SK-N-SH (cell line): ENCODE data around the gene WIZ. TPM values are rescaled to one million over a fixed set of nuclear protein-coding genes. Genes with fewer than 3 reads are reported as not detected.

Experiments
- CTCF ChIA-PET: fragments of 300-600, 350-600 bp; formaldehyde crosslinking; extraction: SDS; loops from one replicate; lab custom pipeline; 2021; lab: Yijun Ruan, JAX
- POLR2A ChIA-PET: fragments of 350-600 bp; sonication (Branson Sonifier 250); formaldehyde crosslinking; extraction: SDS; loops from one replicate; lab custom pipeline; 2020; ENCODE audit warnings: antibody characterized with exemption, inconsistent platforms; lab: Yijun Ruan, JAX
- DNase-seq: peaks from one replicate; pipeline ENCODE4 v3.0.0; 2012
- H2AFZ ChIP-seq: fragments of 200-600 bp; sonication (generic); 2 replicates; pipeline ENCODE4 v1.8.1; 2016; ENCODE audit warnings: antibody characterized with exemption, mild to moderate bottlenecking, low read depth
- H3F3A ChIP-seq: fragments of 200-600 bp; sonication (generic); replicated peaks from 2 replicates; pipeline ENCODE3; 2016; ENCODE audit warnings: antibody characterized with exemption, mild to moderate bottlenecking; ENCODE audit not compliant: insufficient read depth
- H3K27ac ChIP-seq, 2 experiments: fragments of 200-500 bp in 1 of 2; fragments of 200-600 bp in 1 of 2; sonication (Bioruptor generic) in 1 of 2; sonication (generic), shearing (Covaris generic) in 1 of 2; 2 replicates each; pipeline versions ENCODE4 v1.5.1 to v1.6.1; 2014 to 2016; ENCODE audit warnings: low read depth in 2 of 2, inconsistent platforms in 1 of 2, low read length in 1 of 2, mild to moderate bottlenecking in 1 of 2, mixed read lengths in 1 of 2
- H3K27me3 ChIP-seq: fragments of 200-600 bp; sonication (generic), shearing (Covaris generic); 2 replicates; pipeline ENCODE4 v1.6.1; 2016; ENCODE audit warnings: mixed run types; ENCODE audit not compliant: insufficient read depth
- H3K36me3 ChIP-seq, 2 experiments: fragments of 200-500 bp in 1 of 2; fragments of 200-600 bp in 1 of 2; sonication (Bioruptor generic) in 1 of 2; sonication (generic) in 1 of 2; replicated peaks in 1 of 2; 2 replicates each; pipeline versions ENCODE3 to v1.5.1; 2014 to 2016; ENCODE audit warnings: low read length in 1 of 2, mild to moderate bottlenecking in 1 of 2; ENCODE audit not compliant: insufficient read depth in 2 of 2, control insufficient read depth in 1 of 2
- H3K4me1 ChIP-seq, 2 experiments: fragments of 200-500 bp in 1 of 2; fragments of 200-600 bp in 1 of 2; sonication (Bioruptor generic) in 1 of 2; sonication (generic), shearing (Covaris generic) in 1 of 2; 2 replicates each; pipeline versions ENCODE4 v1.5.1 to v1.6.1; 2014 to 2016; ENCODE audit warnings: low read depth in 1 of 2, low read length in 1 of 2, mixed run types in 1 of 2; ENCODE audit not compliant: insufficient read depth in 2 of 2, control insufficient read depth in 1 of 2
- H3K4me2 ChIP-seq: fragments of 200-600 bp; sonication (generic), shearing (Covaris generic); 2 replicates; pipeline ENCODE4 v1.6.1; 2017; ENCODE audit warnings: mixed run types
- H3K4me3 ChIP-seq, 2 experiments: fragments of 200-500 bp in 1 of 2; fragments of 200-600 bp in 1 of 2; sonication (Bioruptor generic) in 1 of 2; sonication (generic), shearing (Covaris generic) in 1 of 2; 2 replicates each; pipeline versions ENCODE4 v1.5.1 to v1.8.1; 2014 to 2016; ENCODE audit warnings: low read depth in 2 of 2, inconsistent platforms in 1 of 2, low read length in 1 of 2, mild to moderate bottlenecking in 1 of 2, mixed read lengths in 1 of 2, moderate library complexity in 1 of 2
- H3K79me2 ChIP-seq: fragments of 200-600 bp; sonication (generic); 2 replicates; pipeline ENCODE4 v1.8.1; 2017; ENCODE audit warnings: mild to moderate bottlenecking; ENCODE audit not compliant: insufficient read depth
- H3K9ac ChIP-seq: fragments of 200-600 bp; sonication (generic); 2 replicates; pipeline ENCODE4 v1.6.1; 2017; ENCODE audit warnings: mixed run types
- H3K9me2 ChIP-seq: fragments of 200-600 bp; sonication (generic); 2 replicates; pipeline ENCODE4 v1.6.1; 2017; ENCODE audit warnings: mixed run types
- H3K9me3 ChIP-seq: fragments of 200-600 bp; sonication (generic); 2 replicates; pipeline ENCODE4 v1.6.1; 2017; ENCODE audit warnings: mixed run types, mild to moderate bottlenecking, moderate library complexity
- H4K20me1 ChIP-seq: fragments of 200-600 bp; sonication (generic); 2 replicates; pipeline ENCODE4 v1.6.1; 2017; ENCODE audit warnings: mild to moderate bottlenecking, mixed run types; ENCODE audit not compliant: insufficient read depth
- FOSL2 ChIP-seq: IDR thresholded peaks from 2 replicates; pipeline ENCODE4 v1.4.0; 2012; ENCODE audit warnings: low read depth, mild to moderate bottlenecking, moderate library complexity, borderline replicate concordance
- FOXJ3 ChIP-seq: sonication (generic); formaldehyde crosslinking; IDR thresholded peaks from 2 replicates; pipeline ENCODE4 v1.5.1; 2020; ENCODE audit warnings: mild to moderate bottlenecking, missing genetic modification reagents
- FOXM1 ChIP-seq: IDR thresholded peaks from 2 replicates; pipeline ENCODE4 v1.4.0; 2012; ENCODE audit warnings: low read depth, mild to moderate bottlenecking
- GATA2 ChIP-seq: sonication (generic); formaldehyde crosslinking; IDR thresholded peaks from 2 replicates; pipeline ENCODE4 v1.5.0; 2020; ENCODE audit warnings: mild to moderate bottlenecking, missing genetic modification reagents
- IRF3 ChIP-seq: fragments of 150-350 bp; IDR thresholded peaks from 2 replicates; pipeline ENCODE4 v1.6.1; 2016; ENCODE audit warnings: mild to moderate bottlenecking, low read depth, low read length
- MAX ChIP-seq: IDR thresholded peaks from 2 replicates; pipeline ENCODE4 v1.4.0; 2012; ENCODE audit warnings: low read depth
- MXI1 ChIP-seq: IDR thresholded peaks from 2 replicates; pipeline ENCODE4 v1.6.1; 2012; ENCODE audit warnings: mild to moderate bottlenecking, low read depth, low read length, improper control_type of control experiment
- NRF1 ChIP-seq: IDR thresholded peaks from 2 replicates; pipeline ENCODE4 v1.6.1; 2012; ENCODE audit warnings: low read depth, mild to moderate bottlenecking, low read length
- POLR2AphosphoS5 ChIP-seq: IDR thresholded peaks from 2 replicates; pipeline ENCODE4 v1.6.1; 2012; ENCODE audit warnings: low read depth, low read length
- RAD21 ChIP-seq: IDR thresholded peaks from 2 replicates; pipeline ENCODE4 v1.6.1; 2012; ENCODE audit warnings: mild to moderate bottlenecking, low read length
- RCOR1 ChIP-seq: fragments of 150-350 bp; IDR thresholded peaks from 2 replicates; pipeline ENCODE4 v1.6.1; 2017; ENCODE audit warnings: antibody characterized with exemption, low read length
- RXRA ChIP-seq: IDR thresholded peaks from 2 replicates; pipeline ENCODE4 v1.4.0; 2012; ENCODE audit warnings: low read depth, mild to moderate bottlenecking, borderline replicate concordance
- SIN3A ChIP-seq: IDR thresholded peaks from 2 replicates; pipeline ENCODE4 v1.6.1; 2012; ENCODE audit warnings: low read depth, mild to moderate bottlenecking, low read length, moderate library complexity, borderline replicate concordance
- SMC3 ChIP-seq: IDR thresholded peaks from 2 replicates; pipeline ENCODE4 v1.6.1; 2012; ENCODE audit warnings: low read depth, low read length, improper control_type of control experiment
- TCF12 ChIP-seq: IDR thresholded peaks from 2 replicates; pipeline ENCODE4 v1.4.0; 2012
- USF1 ChIP-seq: IDR thresholded peaks from 2 replicates; pipeline ENCODE4 v1.4.0; 2012; ENCODE audit warnings: low read depth, borderline replicate concordance
- USF2 ChIP-seq: fragments of 150-350 bp; IDR thresholded peaks from 2 replicates; pipeline ENCODE4 v1.6.1; 2017; ENCODE audit warnings: antibody characterized with exemption, low read length, low read depth, borderline replicate concordance
- YY1 ChIP-seq: IDR thresholded peaks from 2 replicates; pipeline ENCODE4 v1.4.0; 2012; ENCODE audit warnings: low read depth, mild to moderate bottlenecking
- WGBS: methylation state at CpG from one replicate; pipeline ENCODE4 v1.1.6; 2017; ENCODE audit warnings: low lambda C conversion rate; 5-methylcytosine and 5-hydroxymethylcytosine counted together
- polyA plus RNA-seq, 3 experiments: library from polyadenylated mRNA; depleted of rRNA; stranded (reverse); fragments of >200 nt; gene quantifications; 2 replicates each; pipeline ENCODE4 v1.2.3, GENCODE V29; 2012
- TF ChIP-seq, protein P1 (sequence below): IDR thresholded peaks from 2 replicates; pipeline ENCODE4 v1.6.1; 2012; ENCODE audit warnings: mild to moderate bottlenecking, low read depth, low read length, moderate library complexity

WIZ gene
- polyA plus RNA-seq, 1 of the 3 experiments (the other 2 are of a cell fraction), result 15.5 TPM

- no peaks in the 10 kb centered on the region for H4K20me1 ChIP-seq
- no peaks in the 10 kb centered on the region for H3K9me2 ChIP-seq
- 25% methylated on average over 12 of the region's 16 CpGs for WGBS
- no peaks in the 10 kb centered on the region for H3F3A ChIP-seq
- H3K27me3 ChIP-seq, result peaks cover 6% of the 10 kb centered on the region; the same call in 1 of the 2 replicates
- no peaks in the 10 kb centered on the region for H3K4me1 ChIP-seq
- TF ChIP-seq RAD21 (peak; percentile 10; the same call in 1 of the 2 replicates), USF2 (no peak), POLR2AphosphoS5 (no peak), NRF1 (no peak)
- DNase-seq, result peak; percentile 17
- CTCF ChIA-PET, result no interaction called here
- H2AFZ ChIP-seq, result no peak within 1 kb of the TSS
- H3K4me2 ChIP-seq, result no peak within 1 kb of the TSS
- no peak within 1 kb of the TSS for H3K27ac ChIP-seq
- H3K79me2 ChIP-seq, result no peaks in the 10 kb centered on the region
- POLR2A ChIA-PET, result no interaction called here
- H3K36me3 ChIP-seq, result no peaks in the 10 kb centered on the region
- no peak within 1 kb of the TSS for H3K9ac ChIP-seq
- H3K4me3 ChIP-seq, result no peak within 1 kb of the TSS
- no peaks in the 10 kb centered on the region for H3K9me3 ChIP-seq
These were observed 29.9 kb upstream of the WIZ start, which contains the start of gene PGLYRP2 for GRCh38 chr19:15479391-15480345. TSS of gene PGLYRP2 (minus strand) at chr19:15479501. CDS start at chr19:15479371, 130 bp downstream.

GRCh38 chr19:15476325-15476724, 26.6 kb upstream of the WIZ start:
- Histone ChIP-seq H3K4me1 (no peaks in the 10 kb centered on the region), H2AFZ (no peak overlapping the region), H3K9me3 (no peaks in the 10 kb centered on the region), H3K9ac (no peak overlapping the region), H3K79me2 (no peaks in the 10 kb centered on the region), H3K4me2 (no peak overlapping the region), H3K27me3 (peaks cover 18% of the 10 kb centered on the region), H3F3A (no peaks in the 10 kb centered on the region), H3K36me3 (no peaks in the 10 kb centered on the region), H3K4me3 (no peak overlapping the region), H3K9me2 (no peaks in the 10 kb centered on the region), H3K27ac (no peak overlapping the region), H4K20me1 (no peaks in the 10 kb centered on the region)
- no peak for DNase-seq
- ChIA-PET POLR2A (no interaction called here), CTCF (no interaction called here)
- 12% methylated on average over 5 of the region's 5 CpGs for WGBS
- no peak for TF ChIP-seq IRF3
- no peak for TF ChIP-seq RAD21
- no peak for TF ChIP-seq NRF1
- TF ChIP-seq MXI1, result no peak
- no peak for TF ChIP-seq YY1
- TF ChIP-seq, protein P1, sequence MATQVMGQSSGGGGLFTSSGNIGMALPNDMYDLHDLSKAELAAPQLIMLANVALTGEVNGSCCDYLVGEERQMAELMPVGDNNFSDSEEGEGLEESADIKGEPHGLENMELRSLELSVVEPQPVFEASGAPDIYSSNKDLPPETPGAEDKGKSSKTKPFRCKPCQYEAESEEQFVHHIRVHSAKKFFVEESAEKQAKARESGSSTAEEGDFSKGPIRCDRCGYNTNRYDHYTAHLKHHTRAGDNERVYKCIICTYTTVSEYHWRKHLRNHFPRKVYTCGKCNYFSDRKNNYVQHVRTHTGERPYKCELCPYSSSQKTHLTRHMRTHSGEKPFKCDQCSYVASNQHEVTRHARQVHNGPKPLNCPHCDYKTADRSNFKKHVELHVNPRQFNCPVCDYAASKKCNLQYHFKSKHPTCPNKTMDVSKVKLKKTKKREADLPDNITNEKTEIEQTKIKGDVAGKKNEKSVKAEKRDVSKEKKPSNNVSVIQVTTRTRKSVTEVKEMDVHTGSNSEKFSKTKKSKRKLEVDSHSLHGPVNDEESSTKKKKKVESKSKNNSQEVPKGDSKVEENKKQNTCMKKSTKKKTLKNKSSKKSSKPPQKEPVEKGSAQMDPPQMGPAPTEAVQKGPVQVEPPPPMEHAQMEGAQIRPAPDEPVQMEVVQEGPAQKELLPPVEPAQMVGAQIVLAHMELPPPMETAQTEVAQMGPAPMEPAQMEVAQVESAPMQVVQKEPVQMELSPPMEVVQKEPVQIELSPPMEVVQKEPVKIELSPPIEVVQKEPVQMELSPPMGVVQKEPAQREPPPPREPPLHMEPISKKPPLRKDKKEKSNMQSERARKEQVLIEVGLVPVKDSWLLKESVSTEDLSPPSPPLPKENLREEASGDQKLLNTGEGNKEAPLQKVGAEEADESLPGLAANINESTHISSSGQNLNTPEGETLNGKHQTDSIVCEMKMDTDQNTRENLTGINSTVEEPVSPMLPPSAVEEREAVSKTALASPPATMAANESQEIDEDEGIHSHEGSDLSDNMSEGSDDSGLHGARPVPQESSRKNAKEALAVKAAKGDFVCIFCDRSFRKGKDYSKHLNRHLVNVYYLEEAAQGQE, result no peak
- no peak for TF ChIP-seq SIN3A
- no peak for TF ChIP-seq TCF12
- TF ChIP-seq RCOR1, result no peak
- TF ChIP-seq FOXJ3, result no peak
- TF ChIP-seq RXRA, result no peak
- no peak for TF ChIP-seq GATA2
- no peak for TF ChIP-seq FOXM1
- TF ChIP-seq SMC3, result no peak
- TF ChIP-seq FOSL2, result no peak
- no peak for TF ChIP-seq USF1
- TF ChIP-seq MAX, result no peak
